Measurements from ENCODE around the gene ERVV-1.
"Not testable (repeated sequence)": the region's sequence is repeated elsewhere in the genome, so short reads cannot be mapped to it uniquely, and the experiment has no call there.

ERVV-1 gene, protein sequence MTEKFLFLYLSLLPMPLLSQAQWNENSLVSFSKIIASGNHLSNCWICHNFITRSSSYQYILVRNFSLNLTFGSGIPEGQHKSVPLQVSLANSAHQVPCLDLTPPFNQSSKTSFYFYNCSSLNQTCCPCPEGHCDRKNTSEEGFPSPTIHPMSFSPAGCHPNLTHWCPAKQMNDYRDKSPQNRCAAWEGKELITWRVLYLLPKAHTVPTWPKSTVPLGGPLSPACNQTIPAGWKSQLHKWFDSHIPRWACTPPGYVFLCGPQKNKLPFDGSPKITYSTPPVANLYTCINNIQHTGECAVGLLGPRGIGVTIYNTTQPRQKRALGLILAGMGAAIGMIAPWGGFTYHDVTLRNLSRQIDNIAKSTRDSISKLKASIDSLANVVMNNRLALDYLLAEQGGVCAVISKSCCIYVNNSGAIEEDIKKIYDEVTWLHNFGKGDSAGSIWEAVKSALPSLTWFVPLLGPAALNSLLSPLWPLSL

GRCh38 chr19:53013621-53014020, at the start of gene ERVV-1:
Gene ERVV-1, plus strand, starts transcription at chr19:53013921. Its CDS starts 170 bp downstream, at chr19:53014091.
- in situ Hi-C loops (cut with HindIII; ENCODE audit: low sequenced_read_pairs) = no loop called here

DNA sequence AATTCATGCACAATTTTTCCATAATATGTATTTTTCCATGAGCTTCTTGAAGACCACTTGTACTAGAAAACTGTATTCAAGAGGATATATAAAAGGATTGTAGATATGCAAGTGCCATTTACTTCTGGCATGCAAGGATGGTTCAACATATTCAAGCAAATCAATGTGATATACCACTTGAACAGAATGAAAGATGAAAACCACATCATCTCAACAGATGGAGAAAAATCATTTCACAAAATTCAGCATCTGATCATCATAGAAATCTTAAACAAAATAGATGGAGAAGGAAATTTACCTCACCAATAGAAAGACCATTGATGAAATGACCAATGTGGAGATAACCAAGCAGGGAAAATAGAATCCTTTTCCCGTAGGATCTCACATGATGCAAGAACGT, 45.9 kb upstream of the ERVV-1 start:
- in situ Hi-C loops (cut with HindIII; ENCODE audit: low sequenced_read_pairs) = no loop called here

DNA sequence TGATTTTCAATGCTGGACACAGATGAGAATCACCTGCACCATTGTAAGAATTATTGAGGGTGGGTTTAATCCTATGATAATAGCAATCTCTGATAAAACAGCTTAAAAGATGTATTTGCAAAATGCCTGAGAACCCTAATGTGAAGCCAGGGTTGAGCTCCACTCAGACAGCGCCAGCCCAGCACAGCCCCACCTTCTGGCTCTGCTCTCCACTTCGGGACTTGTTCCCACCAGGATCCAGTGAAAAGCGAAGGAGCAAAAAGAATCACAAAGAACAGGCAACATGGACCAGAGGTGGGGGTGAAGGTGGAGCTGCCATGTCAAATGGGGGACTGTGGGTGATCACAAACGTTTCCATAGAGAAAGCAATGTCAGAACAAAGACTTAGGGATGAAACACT, 32.4 kb upstream of the ERVV-1 start:
- in situ Hi-C loops (cut with HindIII; ENCODE audit: low sequenced_read_pairs) = no loop called here

DNA sequence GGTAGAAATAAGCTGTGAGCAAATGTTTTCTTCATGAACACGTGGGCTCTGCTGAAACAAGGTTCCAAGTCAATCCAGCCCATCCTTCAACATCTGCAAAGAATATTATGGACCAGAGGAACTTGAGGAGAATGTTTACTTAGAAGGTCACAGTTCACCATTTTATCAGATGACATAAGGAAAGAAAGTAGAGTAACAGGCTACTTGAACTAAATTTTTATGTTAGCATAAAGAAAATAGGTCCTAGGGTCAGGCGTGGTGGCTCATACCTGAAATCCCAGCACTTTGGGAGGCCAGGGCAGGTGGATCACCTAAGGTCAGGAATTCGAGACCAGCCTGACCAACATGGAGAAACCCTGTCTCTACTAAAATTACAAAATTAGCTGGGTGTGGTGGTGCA, 30.6 kb upstream of the ERVV-1 start:
- in situ Hi-C loops (cut with HindIII; ENCODE audit: low sequenced_read_pairs) = not testable (repeated sequence)

DNA sequence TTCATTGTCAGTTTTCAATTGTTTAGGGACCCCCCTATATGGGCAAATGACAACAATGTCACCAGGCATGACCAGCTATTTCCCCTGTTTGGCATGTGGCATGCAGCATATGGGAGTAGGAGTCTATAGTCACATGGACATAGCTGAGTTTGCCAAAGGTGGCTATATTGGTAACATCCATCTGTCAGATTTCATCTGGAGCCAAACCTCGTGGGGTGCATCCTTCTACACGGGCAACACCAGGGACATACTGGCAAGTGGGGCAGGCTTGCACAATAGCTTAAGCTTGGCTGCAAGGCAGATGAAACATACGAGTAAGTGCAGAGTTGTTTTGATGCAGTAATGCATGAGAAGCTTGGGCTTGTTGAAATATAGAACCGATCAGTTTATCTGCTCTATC, 26.5 kb upstream of the ERVV-1 start:
- in situ Hi-C loops (cut with HindIII; ENCODE audit: low sequenced_read_pairs) = no loop called here

GRCh38 chr19:52988506-52988905, 25.2 kb upstream of the ERVV-1 start:
- in situ Hi-C loops (cut with HindIII; ENCODE audit: low sequenced_read_pairs) = no loop called here

DNA sequence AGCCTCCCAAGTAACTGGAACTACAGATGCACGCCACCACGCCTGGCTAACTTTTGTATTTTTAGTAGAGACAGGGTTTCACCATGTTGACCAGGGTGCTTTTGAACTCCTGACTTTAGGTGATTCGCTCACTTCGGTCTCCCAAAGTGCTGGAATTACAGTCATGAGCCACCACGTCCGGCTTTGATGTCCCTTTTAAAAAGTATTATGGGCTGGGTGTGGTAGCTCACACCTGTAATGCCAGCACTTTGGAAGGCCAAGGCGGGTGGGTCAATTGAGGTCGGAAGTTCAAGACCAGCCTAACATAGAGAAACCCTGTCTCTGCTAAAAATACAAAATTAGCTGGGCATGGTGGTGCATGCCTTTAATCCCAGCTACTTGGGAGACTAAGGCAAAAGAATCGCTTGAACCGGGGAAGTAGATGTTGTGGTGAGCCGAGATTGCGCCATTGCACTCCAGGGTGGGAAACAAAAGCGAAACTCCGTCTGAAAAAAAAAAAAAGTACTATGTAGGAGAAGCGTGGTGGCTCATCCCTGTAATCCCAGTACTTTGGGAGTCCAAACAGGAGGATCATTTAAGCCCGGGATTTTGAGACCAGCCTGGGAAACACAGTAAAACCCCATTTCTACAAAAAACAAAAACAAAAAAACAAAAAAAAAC, 22.8 kb upstream of the ERVV-1 start:
- in situ Hi-C loops (cut with HindIII; ENCODE audit: low sequenced_read_pairs) = no loop called here

GRCh38 chr19:52991484-52991883, 22.2 kb upstream of the ERVV-1 start:
- in situ Hi-C loops (cut with HindIII; ENCODE audit: low sequenced_read_pairs) = no loop called here

DNA sequence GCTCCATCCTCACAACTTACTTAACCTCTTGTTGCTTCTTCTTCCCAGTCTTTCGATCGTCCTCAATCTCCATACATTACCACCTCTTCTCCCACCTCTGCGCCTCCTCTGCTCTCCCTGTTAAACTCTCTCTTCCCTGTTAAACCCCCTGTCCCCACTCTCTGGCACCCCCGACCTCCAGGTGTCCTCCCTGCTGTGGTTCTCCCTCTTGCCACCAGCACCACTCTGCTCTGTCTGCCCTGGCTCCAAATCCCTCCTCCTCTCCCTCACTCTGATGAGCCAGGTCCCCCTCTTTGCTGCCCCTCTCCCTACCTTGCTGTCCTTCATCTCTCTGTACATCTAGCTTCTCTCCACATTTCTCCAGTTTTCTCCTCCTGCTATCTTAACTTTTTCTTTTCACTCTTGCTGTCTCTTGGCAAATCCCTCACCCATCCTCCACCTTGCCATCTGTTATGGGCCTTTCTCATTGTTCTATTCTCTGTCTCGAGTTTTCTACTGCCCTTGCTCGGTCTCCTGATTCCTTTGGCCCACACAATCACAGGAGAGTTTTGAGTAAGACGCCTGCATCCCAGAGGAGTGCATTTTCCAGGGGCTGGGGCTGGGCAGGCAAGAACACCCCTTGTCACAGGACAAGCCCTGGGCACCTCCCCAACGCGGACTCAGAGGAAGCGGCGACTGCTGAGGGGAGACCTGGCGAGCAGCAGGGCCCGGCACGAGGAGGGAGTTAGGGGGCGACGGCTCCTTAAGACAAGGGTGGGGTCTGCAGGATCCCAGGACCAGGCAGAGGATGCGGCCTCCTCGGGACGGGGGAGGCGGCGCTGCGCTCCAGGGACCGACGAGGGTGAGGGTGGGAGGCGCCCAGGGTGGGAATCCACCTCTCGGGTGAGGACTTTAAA, 21.4 kb upstream of the ERVV-1 start:
- in situ Hi-C loops (cut with HindIII; ENCODE audit: low sequenced_read_pairs) = no loop called here

- in situ Hi-C loops (cut with HindIII; ENCODE audit: low sequenced_read_pairs) = no loop called here
Observed at GRCh38 chr19:52993342-52994178, 20.2 kb upstream of the ERVV-1 start.

GRCh38 chr19:52995711-52996110, 18.0 kb upstream of the ERVV-1 start:
- in situ Hi-C loops (cut with HindIII; ENCODE audit: low sequenced_read_pairs) = no loop called here

DNA sequence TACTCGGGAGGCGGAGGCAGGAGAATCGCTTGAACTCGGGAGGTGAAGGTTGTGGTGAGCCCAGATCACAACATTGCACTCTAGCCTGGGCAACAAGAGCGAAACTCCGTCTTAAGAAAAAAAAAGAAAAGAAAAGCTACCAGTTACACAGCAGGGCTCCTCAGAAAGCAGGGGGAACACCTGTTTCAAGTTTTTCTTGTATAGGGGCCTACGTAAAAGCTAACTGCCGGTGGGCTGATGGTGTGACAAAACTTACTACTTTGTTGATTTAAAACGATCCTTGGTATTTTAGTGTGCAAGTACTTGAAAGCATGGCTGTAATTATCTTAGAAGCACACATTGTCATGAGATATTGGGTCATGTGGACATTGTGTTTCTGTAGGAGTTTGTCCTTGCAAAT, 15.7 kb upstream of the ERVV-1 start:
- in situ Hi-C loops (cut with HindIII; ENCODE audit: low sequenced_read_pairs) = no loop called here

GRCh38 chr19:53002479-53002878, 11.2 kb upstream of the ERVV-1 start:
- in situ Hi-C loops (cut with HindIII; ENCODE audit: low sequenced_read_pairs) = no loop called here

DNA sequence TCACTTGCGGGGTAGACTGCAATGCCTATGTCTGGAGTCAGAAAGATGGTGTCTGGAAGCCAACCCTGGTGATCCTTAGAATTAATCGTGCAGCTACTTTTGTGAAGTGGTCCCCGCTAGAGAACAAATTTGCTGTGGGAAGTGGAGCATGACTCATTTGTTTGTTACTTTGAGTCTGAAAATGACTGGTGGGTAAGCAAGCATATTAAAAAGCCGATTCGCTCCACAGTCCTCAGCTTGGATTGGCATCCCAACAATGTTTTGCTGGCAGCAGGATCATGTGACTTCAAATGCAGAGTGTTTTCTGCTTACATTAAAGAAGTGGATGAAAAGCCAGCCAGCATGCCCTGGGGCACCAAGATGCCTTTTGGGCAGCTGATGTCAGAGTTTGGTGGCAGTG, 9.5 kb upstream of the ERVV-1 start:
- in situ Hi-C loops (cut with HindIII; ENCODE audit: low sequenced_read_pairs) = no loop called here

DNA sequence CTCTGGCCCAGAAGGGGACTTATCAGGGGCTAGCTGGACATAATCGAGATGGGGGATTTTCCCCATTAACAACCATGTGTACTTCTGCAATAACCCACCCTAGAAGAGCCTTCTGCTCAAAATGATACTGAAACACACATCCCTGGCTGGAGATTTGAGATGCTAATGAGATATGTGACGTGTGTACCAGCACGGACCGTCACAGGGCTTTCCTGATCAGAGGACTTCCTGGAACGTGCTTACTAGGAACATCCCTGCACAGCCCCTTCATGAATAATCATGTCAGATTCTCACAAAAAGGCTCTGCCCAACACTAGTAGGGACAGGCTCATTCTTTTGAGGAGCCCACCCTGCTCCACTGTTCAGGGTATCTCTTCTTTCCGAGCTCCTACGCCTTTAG, 6.5 kb upstream of the ERVV-1 start:
- in situ Hi-C loops (cut with HindIII; ENCODE audit: low sequenced_read_pairs) = no loop called here

DNA sequence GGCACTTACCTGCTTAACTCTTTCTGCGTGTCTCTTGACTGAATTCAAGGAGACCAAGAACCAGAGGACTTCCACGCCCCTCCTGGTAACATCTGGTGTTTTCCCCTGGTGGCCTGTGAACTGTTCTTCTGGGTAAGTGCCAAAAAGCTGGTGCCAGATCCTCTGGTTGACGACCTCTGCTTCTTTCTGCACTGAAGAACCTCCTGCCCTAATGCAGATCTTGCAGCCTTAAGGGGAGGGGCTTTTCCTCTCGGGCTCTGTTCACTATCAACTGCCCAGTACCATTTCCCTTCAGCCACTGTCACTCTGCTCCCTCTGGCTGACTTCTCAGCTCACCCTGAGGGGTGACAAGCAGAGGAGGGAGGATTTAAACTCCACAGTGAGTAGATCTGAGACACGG, 6.1 kb upstream of the ERVV-1 start:
- in situ Hi-C loops (cut with HindIII; ENCODE audit: low sequenced_read_pairs) = no loop called here

DNA sequence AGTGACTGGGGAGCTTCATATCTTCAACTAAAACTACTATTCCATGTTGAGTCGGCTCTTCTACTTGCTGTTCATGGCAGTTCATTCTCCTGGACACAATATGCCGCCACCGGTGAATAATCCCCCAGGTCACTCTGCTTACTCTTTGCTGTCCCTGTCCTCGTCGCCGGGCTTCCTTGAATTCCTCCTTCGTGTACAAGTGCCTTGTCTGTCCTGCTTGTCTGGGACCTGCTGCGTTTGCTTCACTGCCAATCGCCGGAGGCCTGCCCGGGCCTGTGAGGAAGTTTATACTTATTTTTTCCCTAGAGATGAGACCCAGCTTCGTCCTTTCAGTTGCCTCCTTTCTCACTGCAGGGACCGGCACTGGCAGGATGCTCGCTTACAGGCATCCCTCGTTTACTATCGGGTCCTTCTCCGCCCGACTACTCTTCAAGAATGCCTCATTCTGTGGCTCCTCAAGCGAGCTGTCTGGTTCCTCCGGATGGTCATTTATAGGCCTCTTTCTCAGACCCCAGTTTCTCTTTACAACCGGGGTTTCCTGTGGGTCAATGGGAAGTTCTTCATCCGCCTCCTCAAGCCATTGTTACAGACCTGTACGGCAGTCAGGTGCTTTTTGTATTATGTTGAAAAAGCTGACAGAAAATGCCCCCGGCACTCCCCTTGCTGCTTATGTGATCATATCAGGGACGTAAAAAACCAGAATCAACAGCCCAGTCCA, 5.5 kb upstream of the ERVV-1 start:
- in situ Hi-C loops (cut with HindIII; ENCODE audit: low sequenced_read_pairs) = no loop called here

DNA sequence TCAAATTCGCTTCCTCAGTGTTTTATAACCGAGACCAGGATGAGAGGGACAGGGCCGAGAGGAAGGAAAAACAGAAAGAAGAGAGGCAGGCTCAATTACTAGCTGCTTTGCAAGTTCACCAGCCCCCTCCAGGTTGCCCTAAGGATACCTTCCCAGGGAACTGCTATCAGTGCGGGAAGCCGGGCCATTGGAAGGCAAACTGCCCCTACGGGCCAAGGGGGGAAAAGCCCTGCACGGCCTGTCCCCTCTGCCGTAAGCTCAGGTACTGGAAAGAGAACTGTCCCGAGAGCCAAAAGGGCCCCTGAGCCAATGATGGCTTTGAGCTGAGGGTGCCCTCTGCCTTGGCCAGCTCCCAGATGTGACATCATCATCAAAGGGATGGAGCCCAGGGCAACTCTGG, 3.2 kb upstream of the ERVV-1 start:
- in situ Hi-C loops (cut with HindIII; ENCODE audit: low sequenced_read_pairs) = no loop called here

GRCh38 chr19:53012006-53012405, 1.7 kb upstream of the ERVV-1 start:
- in situ Hi-C loops (cut with HindIII; ENCODE audit: low sequenced_read_pairs) = no loop called here

- in situ Hi-C loops (cut with HindIII; ENCODE audit: low sequenced_read_pairs) = no loop called here
Observed at GRCh38 chr19:53015159-53015558, 1.4 kb downstream of the ERVV-1 start.
